GM21825 (cell line): Measurements from ENCODE around the gene CDADC1.
"Not testable (repeated sequence)": the region's sequence is repeated elsewhere in the genome, so short reads cannot be mapped to it uniquely, and the experiment has no call there.

Source experiments
- ATAC-seq: cut with Tn5 transposase; IDR thresholded peaks from one replicate; pipeline ENCODE4 v1.9.1; 2021; ENCODE audit warnings: mild to moderate bottlenecking, moderate library complexity; ENCODE audit not compliant: unreplicated experiment

CDADC1 gene

DNA sequence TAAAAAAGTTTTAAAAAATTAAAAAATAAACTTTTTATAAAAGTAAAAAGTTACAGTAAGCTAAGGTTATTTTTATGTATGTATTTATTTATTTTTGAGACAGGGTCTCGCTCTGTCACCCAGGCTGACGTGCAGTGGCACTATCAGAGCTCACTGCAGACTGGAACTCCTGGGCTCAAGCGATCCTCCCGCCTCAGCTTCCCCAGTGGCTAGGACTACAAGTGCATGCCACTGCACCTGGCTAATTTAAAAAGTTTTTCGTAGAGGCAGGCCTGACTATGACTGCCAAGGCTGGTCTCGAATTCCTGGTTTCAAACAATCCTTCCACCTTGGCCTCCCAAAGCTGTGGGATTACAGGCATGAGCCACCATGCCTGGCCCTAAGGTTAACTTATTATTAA lies 64.1 kb downstream of the CDADC1 start:
- no peak for ATAC-seq

DNA sequence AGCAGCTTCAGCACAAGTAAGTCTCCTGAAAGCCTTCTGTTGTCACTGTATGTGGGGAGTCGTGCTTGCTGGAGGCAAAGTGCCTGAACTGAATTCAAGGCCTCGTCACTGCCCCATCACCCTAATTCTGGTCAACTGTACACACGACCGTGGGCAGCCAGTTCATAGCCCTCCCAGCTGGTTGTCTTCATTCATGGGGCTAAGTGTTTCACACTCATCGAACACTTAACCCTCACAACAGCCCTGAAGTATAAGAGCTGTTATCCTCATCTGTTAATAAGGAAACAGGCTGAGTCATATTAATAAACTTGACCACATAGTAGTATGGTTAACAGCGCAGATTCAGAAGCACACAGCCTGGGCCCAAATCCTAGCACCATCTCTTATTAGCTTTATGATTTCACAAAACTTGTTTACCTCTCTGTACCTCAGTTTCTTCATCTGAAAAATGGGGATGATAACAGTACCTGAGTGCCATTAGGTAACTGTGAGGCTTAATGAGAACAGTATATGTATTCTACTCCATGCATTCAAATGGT lies 66.7 kb downstream of the CDADC1 start:
- no peak for ATAC-seq

- no peak for ATAC-seq
These were observed 67.4 kb downstream of the CDADC1 start for GRCh38 chr13:49315036-49315565.

GRCh38 chr13:49315756-49316482 lies 68.2 kb downstream of the CDADC1 start:
- no peak for ATAC-seq

DNA sequence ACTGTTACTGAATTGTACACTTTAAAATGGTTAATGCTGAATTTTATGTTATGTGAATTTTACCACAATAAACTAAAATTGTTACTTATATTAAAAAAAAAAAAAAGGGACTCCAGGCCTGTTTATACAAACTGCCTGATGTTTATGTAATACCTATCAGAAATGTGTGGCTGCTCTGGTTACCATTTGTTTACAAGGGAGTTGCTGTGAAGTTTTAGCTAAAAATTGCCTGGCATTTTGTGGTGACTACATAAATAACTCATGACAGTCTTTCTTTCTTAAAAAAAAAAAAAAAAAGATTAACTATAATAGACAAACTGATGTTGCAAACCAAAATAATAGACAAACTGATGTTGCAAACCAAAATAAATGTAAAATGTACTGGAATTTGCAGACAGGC lies 71.8 kb downstream of the CDADC1 start:
- no peak for ATAC-seq

DNA sequence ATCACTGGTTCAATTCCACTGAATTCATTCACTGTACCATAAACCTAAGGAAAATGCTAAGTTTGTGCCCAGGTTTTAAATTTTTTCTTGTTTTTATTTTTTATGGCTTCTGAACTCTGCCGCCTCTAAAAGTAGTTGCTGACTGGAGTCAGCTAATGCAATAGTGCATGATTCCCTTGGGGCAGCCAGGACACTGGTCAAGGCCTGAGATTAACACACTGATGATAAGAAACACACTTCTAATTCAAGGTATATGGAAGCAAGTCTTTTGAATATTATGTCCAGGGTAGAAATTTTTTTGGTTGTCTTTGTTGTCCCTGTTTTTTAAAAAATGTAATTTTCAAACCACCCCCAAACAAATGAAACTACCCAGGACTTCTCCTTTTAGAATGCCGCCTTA lies 72.2 kb downstream of the CDADC1 start:
- no peak for ATAC-seq

DNA sequence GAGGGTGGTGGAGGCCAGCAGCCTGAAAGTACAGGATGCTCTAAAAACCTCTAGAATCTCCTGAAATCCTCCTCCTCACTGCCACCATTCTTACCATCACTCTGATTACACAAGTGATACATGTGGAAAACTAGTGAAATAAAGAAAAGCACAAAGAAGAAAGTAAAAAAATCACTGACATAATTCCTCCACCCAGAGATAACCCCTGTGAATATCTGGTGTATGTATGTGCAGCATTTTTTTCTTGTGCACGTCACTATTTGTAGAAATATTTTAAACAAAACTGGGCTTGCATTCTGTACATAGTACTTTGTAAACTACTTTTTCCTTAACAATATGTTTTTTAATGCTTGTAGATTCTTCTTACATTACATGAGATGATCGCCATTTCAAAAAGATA lies 73.2 kb downstream of the CDADC1 start:
- ATAC-seq: no peak

DNA sequence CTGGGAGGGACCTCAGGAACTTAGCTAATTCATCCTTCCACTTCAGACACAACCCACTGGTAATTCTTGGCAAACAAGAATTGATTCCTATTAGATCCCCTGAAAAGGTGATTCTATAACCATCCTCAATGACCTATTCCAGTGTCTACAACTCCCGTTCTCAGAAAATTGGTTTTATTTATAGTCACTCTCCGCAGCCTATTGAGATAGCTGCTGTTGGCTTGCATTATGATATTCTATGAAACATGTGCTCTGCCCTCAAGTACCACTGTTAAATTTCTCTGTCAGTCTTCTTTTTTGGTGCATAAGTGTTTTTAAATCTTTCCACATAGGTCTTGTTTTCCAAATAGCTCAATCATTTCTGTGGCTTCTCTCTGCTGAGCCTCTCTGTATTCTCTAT lies 75.0 kb downstream of the CDADC1 start:
- ATAC-seq: no peak

DNA sequence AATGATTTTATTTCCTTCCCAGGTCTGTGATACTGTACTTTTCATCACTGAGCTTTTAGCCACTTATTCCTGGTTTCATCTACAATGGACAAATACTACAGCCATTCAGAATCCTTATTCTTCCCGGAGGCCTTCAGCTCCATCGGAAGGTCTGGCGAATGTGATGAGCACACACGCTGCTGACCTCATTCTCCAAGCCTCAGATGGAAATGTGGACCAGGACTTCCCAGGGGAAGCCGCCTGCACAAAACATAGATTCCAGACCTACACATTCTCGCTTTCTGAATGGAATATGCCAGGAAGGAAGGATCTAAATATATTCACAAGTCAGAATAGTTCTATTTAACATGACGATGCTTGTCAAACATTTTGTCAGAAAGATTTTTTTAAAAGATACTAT lies 75.6 kb downstream of the CDADC1 start:
- ATAC-seq: no peak

DNA sequence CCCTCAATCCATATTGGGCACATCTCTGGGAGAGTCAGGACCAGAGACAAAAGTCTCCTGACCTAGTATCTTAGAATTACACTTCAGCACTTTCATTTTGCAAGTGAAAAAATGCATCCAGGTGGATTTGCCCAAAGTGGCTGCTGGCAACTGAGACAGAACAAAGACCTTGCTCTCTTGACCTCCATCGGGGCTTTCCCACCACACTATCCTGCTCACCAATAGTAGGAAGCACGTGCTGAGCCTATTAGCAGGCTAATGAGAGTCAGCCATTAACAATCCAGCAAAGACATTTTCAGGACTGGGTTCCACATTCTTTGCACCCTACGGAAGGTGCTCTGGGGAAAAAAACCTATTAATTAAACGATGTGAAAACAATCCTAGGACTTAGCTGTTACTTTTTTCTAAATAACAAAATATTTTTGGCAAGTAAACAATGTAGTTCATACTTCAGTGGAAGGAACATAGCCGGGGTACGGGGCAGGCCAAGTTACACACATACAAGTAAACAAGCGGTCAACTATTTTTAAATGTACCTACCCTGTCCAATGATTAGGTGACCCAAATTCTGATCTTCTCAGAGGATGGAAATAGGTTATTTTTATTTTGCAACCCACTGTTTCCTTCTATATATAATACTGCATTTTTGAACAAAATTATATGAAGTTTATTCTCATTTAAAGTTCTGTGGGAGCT lies 78.6 kb downstream of the CDADC1 start:
- no peak for ATAC-seq

DNA sequence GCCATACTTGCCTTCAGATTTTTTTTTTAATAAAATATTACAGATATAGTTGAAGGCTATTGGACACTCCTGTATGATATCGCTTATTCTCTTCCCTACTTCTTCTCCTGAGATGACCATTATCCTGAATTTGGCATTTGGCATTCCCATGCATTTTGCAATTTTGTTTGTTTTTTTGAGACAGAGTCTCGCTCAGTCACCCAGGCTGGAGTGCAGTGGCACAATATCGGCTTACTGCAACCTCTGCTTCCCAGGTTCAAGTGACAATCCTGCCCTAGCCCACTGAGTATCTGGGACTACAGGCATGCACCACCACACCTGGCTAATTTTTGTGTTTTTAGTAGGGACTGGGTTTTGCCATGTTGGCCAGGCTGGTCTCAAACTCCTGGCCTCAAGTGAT lies 79.4 kb downstream of the CDADC1 start:
- not testable (repeated sequence) for ATAC-seq

- no peak for ATAC-seq
These were observed 82.3 kb downstream of the CDADC1 start for GRCh38 chr13:49329831-49330545.

- no peak for ATAC-seq
These were observed 82.8 kb downstream of the CDADC1 start for GRCh38 chr13:49330546-49330864.

DNA sequence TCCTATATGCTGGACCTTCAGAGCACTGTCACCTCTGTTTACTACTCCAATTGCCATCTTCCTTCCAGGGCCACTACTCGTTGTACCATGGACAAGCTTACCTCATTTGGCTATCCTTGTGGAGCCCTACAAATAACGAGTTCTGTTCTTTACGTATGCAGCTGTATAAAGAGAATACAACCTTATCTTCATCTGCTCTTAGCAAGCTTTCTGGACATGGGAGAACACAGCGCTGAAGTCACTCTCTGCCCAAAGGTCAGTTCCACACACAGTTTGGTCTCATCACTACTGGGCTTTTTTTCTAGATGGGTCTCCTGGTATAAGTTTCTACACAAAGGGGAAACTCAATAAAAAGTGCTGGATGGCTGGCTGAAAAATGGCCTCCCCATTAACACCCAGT lies 88.9 kb downstream of the CDADC1 start:
- ATAC-seq: no peak

- no peak for ATAC-seq
These were observed 92.4 kb downstream of the CDADC1 start for GRCh38 chr13:49340161-49340560.

DNA sequence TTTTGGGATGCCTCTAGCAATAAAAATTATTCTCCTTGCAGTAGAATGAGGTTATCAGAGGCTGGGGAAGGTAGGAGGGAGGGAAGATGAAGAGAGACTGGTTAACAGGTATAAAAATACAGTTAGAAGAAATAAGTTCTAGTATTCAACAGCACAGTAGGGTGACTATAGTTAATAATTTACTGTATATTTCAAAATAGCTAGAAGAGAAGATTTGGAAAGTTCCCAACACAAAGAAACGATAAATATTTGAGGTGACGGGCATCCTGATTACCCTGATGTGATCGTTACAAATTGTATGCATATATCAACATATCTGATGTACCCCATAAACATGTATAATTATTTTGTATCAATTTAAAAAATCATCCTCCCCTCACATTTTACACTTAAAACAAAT lies 93.8 kb downstream of the CDADC1 start:
- ATAC-seq: no peak

- no peak for ATAC-seq
These were observed 94.2 kb downstream of the CDADC1 start for GRCh38 chr13:49341941-49342340.

- ATAC-seq: no peak
These were observed 94.7 kb downstream of the CDADC1 start for GRCh38 chr13:49342454-49342853.
